A549 (cell line): ENCODE measurements around the gene PRAC1.

Source experiments
- CEBPB ChIP-seq, 2 experiments: fragments of >200 bp in 1 of 2; sonication (Bioruptor Twin) in 1 of 2; formaldehyde crosslinking in 1 of 2; IDR thresholded peaks; 2 replicates each; pipeline ENCODE4 v1.6.1; 2012 to 2016
- CHD4 ChIP-seq: fragments of 200-600 bp; sonication (generic); IDR thresholded peaks from 2 replicates; pipeline ENCODE4 v1.6.1; 2016; ENCODE audit warnings: antibody characterized with exemption, mild to moderate bottlenecking, borderline replicate concordance
- CTCF ChIP-seq: fragments of >200 bp; sonication (Bioruptor Twin); formaldehyde crosslinking; IDR thresholded peaks from 3 replicates; pipeline ENCODE4 v1.5.1; 2016
- MAX ChIP-seq: IDR thresholded peaks from 2 replicates; pipeline ENCODE4 v1.6.1; 2012
- NFE2L2 ChIP-seq: fragments of 150-350 bp; conservative IDR thresholded peaks from 2 replicates; pipeline ENCODE4 v1.6.1; 2014; ENCODE audit warnings: low read length
- PBX3 ChIP-seq: IDR thresholded peaks from 2 replicates; pipeline ENCODE4 v1.6.1; 2012
- POLR2A ChIP-seq: IDR thresholded peaks from 2 replicates; pipeline ENCODE4 v1.6.1; 2012; ENCODE audit warnings: mild to moderate bottlenecking, low read length
- POLR2AphosphoS2 ChIP-seq: conservative IDR thresholded peaks from 2 replicates; pipeline ENCODE4 v1.6.1; 2012; ENCODE audit warnings: low read length, improper control_type of control experiment, inconsistent platforms
- RAD21 ChIP-seq, 2 experiments: fragments of >200 bp in 1 of 2; sonication (Bioruptor Twin) in 1 of 2; formaldehyde crosslinking in 1 of 2; IDR thresholded peaks in 1 of 2; conservative IDR thresholded peaks in 1 of 2; 2 replicates in 1 of 2; 3 replicates in 1 of 2; pipeline ENCODE4 v1.6.1; 2012 to 2018; ENCODE audit warnings: inconsistent platforms in 1 of 2
- REST ChIP-seq: fragments of 200-600 bp; sonication (generic); IDR thresholded peaks from 2 replicates; pipeline ENCODE4 v1.6.1; 2016; ENCODE audit warnings: antibody characterized with exemption, mild to moderate bottlenecking, moderate library complexity
- SMC3 ChIP-seq: fragments of >200 bp; sonication (Bioruptor Twin); formaldehyde crosslinking; IDR thresholded peaks from 3 replicates; pipeline ENCODE4 v1.6.1; 2018; ENCODE audit warnings: inconsistent platforms

- TF ChIP-seq RAD21 (conservative IDR thresholded peaks at IDR 0.05 in 1 of 2, IDR thresholded peaks at IDR 0.05 in 1 of 2) (no peak), CTCF (no peak), MAX (no peak), CEBPB (IDR thresholded peaks at IDR 0.05) (no peak), POLR2AphosphoS2 (no peak), NFE2L2 (no peak), POLR2A (no peak), REST (no peak), SMC3 (no peak), CHD4 (no peak), PBX3 (no peak)
Observed at GRCh38 chr17:48701864-48702532, 20.3 kb downstream of the PRAC1 start.
